Endometrium (tissue), 2 donors: ENCODE data around the gene THSD7A.

Experiments
- FAIRE-seq: peaks from 2 replicates; lab custom pipeline; 2012; peaks lifted over from hg19 to GRCh38; lab: Jason Lieb, UNC
- donor health status: control.
- donor health status: control.

THSD7A gene

GRCh38 chr7:11702938-11703337 is 129.1 kb downstream of the THSD7A start:
- no peak for FAIRE-seq

- FAIRE-seq = no peak
Measured at GRCh38 chr7:11701829-11702560, 130.0 kb downstream of the THSD7A start.

GRCh38 chr7:11699666-11700065 is 132.3 kb downstream of the THSD7A start:
- no peak for FAIRE-seq

- FAIRE-seq = no peak
Measured at GRCh38 chr7:11698384-11698871, 133.6 kb downstream of the THSD7A start.

GRCh38 chr7:11690395-11690794 is 141.6 kb downstream of the THSD7A start:
- FAIRE-seq = no peak

GRCh38 chr7:11689096-11689495 is 142.9 kb downstream of the THSD7A start:
- no peak for FAIRE-seq

GRCh38 chr7:11681461-11681860 is 150.5 kb downstream of the THSD7A start:
- FAIRE-seq = no peak

- FAIRE-seq = no peak
Measured at GRCh38 chr7:11675163-11675562, 156.8 kb downstream of the THSD7A start.

- FAIRE-seq = no peak
Measured at GRCh38 chr7:11668727-11669126, 163.3 kb downstream of the THSD7A start.

- FAIRE-seq = no peak
Measured at GRCh38 chr7:11667810-11668185, 164.2 kb downstream of the THSD7A start.

- no peak for FAIRE-seq
Measured at GRCh38 chr7:11667071-11667809, 164.8 kb downstream of the THSD7A start.

GRCh38 chr7:11665357-11665756 is 166.6 kb downstream of the THSD7A start:
- no peak for FAIRE-seq

- FAIRE-seq = no peak
Measured at GRCh38 chr7:11655642-11656041, 176.4 kb downstream of the THSD7A start.

GRCh38 chr7:11655163-11655562 is 176.8 kb downstream of the THSD7A start:
- no peak for FAIRE-seq

- FAIRE-seq = no peak
Measured at GRCh38 chr7:11650500-11650899, 181.5 kb downstream of the THSD7A start.

GRCh38 chr7:11650030-11650429 is 182.0 kb downstream of the THSD7A start:
- FAIRE-seq = no peak

GRCh38 chr7:11648980-11649379 is 183.0 kb downstream of the THSD7A start:
- FAIRE-seq = no peak

- FAIRE-seq = no peak
Measured at GRCh38 chr7:11648101-11648500, 183.9 kb downstream of the THSD7A start.

GRCh38 chr7:11642841-11643240 is 189.2 kb downstream of the THSD7A start:
- FAIRE-seq = no peak

GRCh38 chr7:11642276-11642675 is 189.7 kb downstream of the THSD7A start:
- no peak for FAIRE-seq

GRCh38 chr7:11638011-11638774 is 193.8 kb downstream of the THSD7A start:
- no peak for FAIRE-seq

- FAIRE-seq = no peak
Measured at GRCh38 chr7:11636274-11636673, 195.7 kb downstream of the THSD7A start.

GRCh38 chr7:11633310-11633709 is 198.7 kb downstream of the THSD7A start:
- no peak for FAIRE-seq
